Measurements from ENCODE around the gene DNAJB12. TPM values are rescaled to one million over a fixed set of nuclear protein-coding genes. Genes with fewer than 3 reads are reported as not detected.
A peak's percentile ranks its signal among the peaks of the same experiment; 100 is the strongest.

DNAJB12 gene
- total RNA-seq, 1 donor from 2014 or later = 21.6 TPM

DNA sequence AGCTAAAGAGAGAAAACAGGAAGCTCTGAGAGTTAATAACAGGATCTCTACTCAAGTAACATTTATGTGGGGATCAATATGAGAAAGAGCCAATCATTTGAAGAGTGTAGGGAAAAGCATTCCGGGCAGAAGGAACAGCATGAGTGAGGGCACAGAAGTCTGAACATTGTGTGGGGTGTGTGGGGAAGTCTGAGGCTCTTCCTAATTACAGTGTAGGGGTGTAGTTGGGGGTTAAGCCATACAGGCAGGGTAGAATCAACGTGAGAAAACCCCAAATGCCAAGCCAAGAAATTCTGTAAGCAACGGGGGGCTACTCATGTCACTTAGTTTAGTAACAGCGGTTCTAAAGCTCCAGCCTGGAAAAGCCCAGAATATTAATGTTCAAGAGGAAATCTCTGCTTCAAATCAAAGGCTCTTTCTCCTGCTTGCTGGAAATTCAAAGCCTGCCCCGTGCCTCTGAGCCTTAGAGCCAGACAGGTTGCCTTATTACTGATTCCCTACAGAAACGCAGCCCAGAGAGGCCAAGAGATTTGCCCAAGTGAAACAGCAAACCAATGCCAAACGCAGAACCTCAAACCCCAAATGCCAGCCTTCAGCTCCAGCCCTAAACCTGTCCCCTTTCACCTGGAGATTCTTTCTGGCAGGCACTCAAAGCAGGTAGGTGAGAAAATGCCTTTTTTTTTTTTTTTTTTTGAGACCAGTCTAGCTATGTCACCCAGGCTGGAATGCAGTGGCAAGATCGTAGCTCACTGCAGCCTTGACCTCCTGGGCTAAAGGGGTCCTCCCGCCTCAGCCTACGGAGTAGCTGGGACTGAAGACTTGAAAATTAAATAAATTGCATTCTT, 36.1 kb downstream of the DNAJB12 start:
- DNase-seq (ENCODE audit: low read depth) = no peak
- TF ChIP-seq, protein P1, sequence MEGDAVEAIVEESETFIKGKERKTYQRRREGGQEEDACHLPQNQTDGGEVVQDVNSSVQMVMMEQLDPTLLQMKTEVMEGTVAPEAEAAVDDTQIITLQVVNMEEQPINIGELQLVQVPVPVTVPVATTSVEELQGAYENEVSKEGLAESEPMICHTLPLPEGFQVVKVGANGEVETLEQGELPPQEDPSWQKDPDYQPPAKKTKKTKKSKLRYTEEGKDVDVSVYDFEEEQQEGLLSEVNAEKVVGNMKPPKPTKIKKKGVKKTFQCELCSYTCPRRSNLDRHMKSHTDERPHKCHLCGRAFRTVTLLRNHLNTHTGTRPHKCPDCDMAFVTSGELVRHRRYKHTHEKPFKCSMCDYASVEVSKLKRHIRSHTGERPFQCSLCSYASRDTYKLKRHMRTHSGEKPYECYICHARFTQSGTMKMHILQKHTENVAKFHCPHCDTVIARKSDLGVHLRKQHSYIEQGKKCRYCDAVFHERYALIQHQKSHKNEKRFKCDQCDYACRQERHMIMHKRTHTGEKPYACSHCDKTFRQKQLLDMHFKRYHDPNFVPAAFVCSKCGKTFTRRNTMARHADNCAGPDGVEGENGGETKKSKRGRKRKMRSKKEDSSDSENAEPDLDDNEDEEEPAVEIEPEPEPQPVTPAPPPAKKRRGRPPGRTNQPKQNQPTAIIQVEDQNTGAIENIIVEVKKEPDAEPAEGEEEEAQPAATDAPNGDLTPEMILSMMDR (IDR thresholded peaks at IDR 0.05; ENCODE audit: insufficient read depth, low read length, severe bottlenecking) = no peak
- H3K36me3 ChIP-seq (ENCODE audit: control insufficient read depth, insufficient read depth, low read length) = no peaks in the 10 kb centered on the region
- H3K27me3 ChIP-seq (ENCODE audit: control insufficient read depth, insufficient read depth, low read length) = no peaks in the 10 kb centered on the region
- FAIRE-seq = no peak
- H3K4me3 ChIP-seq (ENCODE audit: low read depth, low read length) = no peak overlapping the region

DNA sequence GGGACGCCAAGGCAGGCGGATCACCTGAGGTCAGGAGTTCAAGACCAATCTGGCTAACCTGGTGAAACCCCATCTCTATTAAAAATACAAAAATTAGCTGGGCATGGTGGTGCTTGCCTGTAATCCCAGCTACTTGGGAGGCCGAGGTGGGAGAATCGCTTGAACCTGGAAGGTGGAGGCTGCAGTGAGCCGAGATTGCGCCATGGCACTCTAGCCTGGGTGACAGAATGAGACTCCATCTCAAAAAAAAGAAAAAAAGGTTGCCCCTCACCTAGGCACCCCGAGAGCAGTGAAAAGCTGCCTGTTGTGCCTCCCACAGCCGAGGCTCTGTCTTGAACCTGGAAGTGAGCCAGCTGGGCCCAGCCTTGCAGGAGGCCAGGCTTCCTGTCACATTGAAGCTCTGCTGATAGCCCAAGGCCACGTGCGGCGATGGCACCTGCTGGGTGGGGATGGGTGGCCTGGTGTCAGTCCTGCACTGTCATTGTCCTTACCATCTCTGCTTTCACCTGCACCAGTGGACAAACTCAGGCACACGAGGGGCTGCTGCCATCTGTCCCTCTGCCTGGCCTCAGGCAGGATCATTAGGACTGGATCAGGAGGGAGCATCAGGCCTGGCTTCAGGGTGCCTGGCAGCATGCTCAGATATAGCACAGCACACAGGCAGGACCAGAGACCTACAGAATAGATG, 37.8 kb downstream of the DNAJB12 start:
- Histone ChIP-seq H3K27me3 (ENCODE audit: control insufficient read depth, insufficient read depth, low read length) (no peaks in the 10 kb centered on the region), H3K4me3 (ENCODE audit: low read depth, low read length) (no peak overlapping the region), H3K36me3 (ENCODE audit: control insufficient read depth, insufficient read depth, low read length) (no peaks in the 10 kb centered on the region)
- TF ChIP-seq, protein P1 (IDR thresholded peaks at IDR 0.05; ENCODE audit: insufficient read depth, low read length, severe bottlenecking) = no peak
- DNase-seq (ENCODE audit: low read depth) (no peak), FAIRE-seq (no peak)

DNA sequence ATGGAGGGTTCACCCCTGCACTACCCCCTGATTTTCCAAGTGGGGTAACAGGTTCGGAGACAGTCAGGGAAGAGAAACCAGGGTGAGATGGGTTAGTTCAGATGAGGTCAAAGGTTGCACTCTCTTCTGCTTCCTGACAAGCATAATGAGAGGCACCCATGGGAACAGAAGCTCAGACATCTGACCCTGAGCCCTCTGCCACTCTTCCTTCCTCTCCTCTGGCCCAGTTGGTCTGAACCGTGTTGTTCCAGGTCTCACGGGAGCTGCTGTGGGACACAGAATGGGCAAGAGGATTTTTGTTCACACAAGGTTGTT, 38.4 kb downstream of the DNAJB12 start:
- TF ChIP-seq, protein P1 (IDR thresholded peaks at IDR 0.05; ENCODE audit: insufficient read depth, low read length, severe bottlenecking) = no peak
- Histone ChIP-seq H3K36me3 (ENCODE audit: control insufficient read depth, insufficient read depth, low read length) (no peaks in the 10 kb centered on the region), H3K27me3 (ENCODE audit: control insufficient read depth, insufficient read depth, low read length) (no peaks in the 10 kb centered on the region), H3K4me3 (ENCODE audit: low read depth, low read length) (no peak overlapping the region)
- FAIRE-seq (no peak), DNase-seq (ENCODE audit: low read depth) (no peak)

DNA sequence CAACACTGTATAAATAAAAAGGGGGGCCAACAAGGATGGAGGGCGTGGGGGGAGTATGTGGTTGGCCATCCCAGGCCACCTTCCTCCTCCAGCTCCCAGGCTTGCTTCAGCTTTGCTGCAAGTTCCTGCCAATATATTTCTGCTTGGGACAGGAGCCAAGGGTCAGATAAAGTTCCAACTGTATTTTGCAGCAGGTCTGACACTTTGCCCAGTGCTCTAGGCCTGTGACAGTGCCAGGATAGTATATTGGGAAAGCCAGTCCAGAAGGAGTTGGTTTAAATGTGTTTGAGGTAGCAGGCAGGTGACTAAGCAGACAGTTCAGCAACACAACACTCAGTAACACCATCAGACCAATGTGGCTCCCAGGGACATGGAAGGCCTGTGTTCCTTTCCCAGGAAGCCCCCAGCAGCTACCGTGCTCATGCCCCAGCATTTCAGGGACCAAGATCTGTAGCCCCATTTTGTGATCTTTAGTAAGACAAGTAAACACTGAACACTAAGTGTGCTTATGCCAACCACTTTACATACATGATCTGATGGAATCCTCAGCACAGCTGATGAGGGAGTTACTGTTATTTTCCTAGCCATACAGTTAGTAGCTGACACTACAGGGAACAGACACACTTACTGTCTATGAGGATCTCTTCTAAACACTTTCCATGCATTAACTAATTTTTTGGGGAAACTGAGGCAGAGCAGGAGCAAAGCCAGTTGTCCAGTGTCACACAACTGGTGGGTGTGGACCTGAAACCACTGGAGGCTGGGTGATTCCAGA, 38.9 kb downstream of the DNAJB12 start:
- no peaks in the 10 kb centered on the region for H3K36me3 ChIP-seq (ENCODE audit: control insufficient read depth, insufficient read depth, low read length)
- no peaks in the 10 kb centered on the region for H3K27me3 ChIP-seq (ENCODE audit: control insufficient read depth, insufficient read depth, low read length)
- H3K4me3 ChIP-seq (ENCODE audit: low read depth, low read length) = no peak overlapping the region
- TF ChIP-seq, protein P1 (IDR thresholded peaks at IDR 0.05; ENCODE audit: insufficient read depth, low read length, severe bottlenecking) = no peak
- DNase-seq (ENCODE audit: low read depth) (peak; percentile 60), FAIRE-seq (no peak)

DNA sequence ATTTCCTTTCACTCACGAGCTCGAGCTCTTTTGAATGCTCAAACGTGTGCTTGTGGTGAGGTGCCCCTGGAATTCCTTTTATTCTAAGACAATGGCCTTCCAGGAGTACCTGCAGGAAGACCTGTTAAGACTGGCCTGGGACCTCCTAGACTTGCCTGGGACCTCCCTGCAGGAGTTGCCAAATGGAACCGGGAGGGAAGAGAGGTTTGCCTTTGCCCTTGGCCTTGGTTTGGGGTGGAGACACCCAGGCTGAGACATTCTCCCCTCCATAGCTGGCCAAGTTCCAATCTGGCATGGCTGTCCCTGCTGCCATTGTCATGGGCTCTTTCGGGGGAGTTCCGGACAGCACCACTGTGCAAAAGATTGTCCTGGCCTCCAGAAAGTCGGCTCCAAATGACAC, 39.7 kb downstream of the DNAJB12 start:
- no peak for FAIRE-seq
- DNase-seq (ENCODE audit: low read depth) = peak; percentile 80
- TF ChIP-seq, protein P1 (IDR thresholded peaks at IDR 0.05; ENCODE audit: insufficient read depth, low read length, severe bottlenecking) = no peak
- H3K27me3 ChIP-seq (ENCODE audit: control insufficient read depth, insufficient read depth, low read length) = no peaks in the 10 kb centered on the region
- H3K36me3 ChIP-seq (ENCODE audit: control insufficient read depth, insufficient read depth, low read length) = no peaks in the 10 kb centered on the region
- H3K4me3 ChIP-seq (ENCODE audit: low read depth, low read length) = no peak overlapping the region
